Brain microvascular endothelial cell (primary cell): ENCODE data around the gene DSG4.

Experiments used
- DNase-seq: peaks from one replicate; pipeline ENCODE4 v3.0.0-alpha.2; 2020
- H3K27ac ChIP-seq: fragments of 250-450 bp; sonication (Bioruptor Pico); 2 replicates; pipeline ENCODE4 v1.5.1; 2020; ENCODE audit warnings: mild to moderate bottlenecking, moderate library complexity
- H3K27me3 ChIP-seq: fragments of 250-450 bp; sonication (Bioruptor Pico); replicated peaks from 2 replicates; pipeline ENCODE4 v1.5.1; 2020; ENCODE audit warnings: mild to moderate bottlenecking
- H3K36me3 ChIP-seq: fragments of 250-450 bp; sonication (Bioruptor Pico); replicated peaks from 2 replicates; pipeline ENCODE4 v1.5.1; 2020; ENCODE audit warnings: mild to moderate bottlenecking
- H3K4me3 ChIP-seq: 2 replicates; pipeline ENCODE4 v1.5.1; 2011; ENCODE audit warnings: low read depth, mild to moderate bottlenecking, control low read depth, low read length, moderate library complexity
- in situ Hi-C: cut with HindIII; loops from 2 replicates; pipeline ENCODE4 v1.10.0; 2017; ENCODE audit warnings: low sequenced_read_pairs, low pct_ligation_motif_present
- TF ChIP-seq, protein P1 (sequence below): IDR thresholded peaks from 2 replicates; pipeline ENCODE4 v1.5.1; 2011; ENCODE audit warnings: low read depth, mild to moderate bottlenecking, moderate library complexity, low read length, control low read depth, inconsistent platforms; ENCODE audit errors: missing control alignments

The DSG4 gene

DNA sequence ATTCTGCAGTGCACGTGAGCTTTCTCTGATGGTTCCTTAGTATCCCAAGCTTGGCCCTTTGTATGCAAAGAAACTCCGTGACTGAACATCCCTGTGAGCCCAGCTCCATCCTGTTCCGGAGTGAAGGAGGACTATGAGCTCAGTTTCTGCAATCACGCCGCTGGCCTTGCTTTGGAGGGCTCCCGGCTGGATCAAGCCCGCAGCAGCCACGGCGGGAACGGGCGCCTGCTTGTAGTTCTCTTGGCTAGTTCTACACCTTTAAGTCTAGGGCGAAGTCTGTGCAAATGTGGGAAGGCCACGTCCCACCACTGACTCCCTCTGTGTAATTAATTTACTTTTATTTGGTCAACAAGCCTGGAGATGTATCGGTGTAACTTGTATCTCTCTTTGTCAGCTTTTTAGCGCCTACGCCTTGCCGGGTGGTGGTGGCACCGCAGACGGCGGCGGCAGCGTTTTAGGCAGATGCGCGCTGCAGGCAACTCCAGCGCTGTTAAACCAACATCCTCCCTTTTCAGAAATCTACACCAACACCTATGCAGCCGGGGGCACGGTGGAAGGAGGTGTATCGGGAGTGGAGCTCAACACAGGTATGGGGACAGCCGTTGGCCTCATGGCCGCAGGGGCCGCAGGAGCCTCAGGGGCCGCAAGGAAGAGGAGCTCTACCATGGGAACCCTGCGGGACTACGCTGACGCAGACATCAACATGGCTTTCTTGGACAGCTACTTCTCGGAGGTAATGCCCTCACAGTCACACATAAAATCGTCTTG, 34.3 kb downstream of the DSG4 start:
- Histone ChIP-seq H3K4me3 (peak overlapping the region; percentile 18), H3K36me3 (no peaks in the 10 kb centered on the region), H3K27ac (no peak overlapping the region), H3K27me3 (no peaks in the 10 kb centered on the region)
- TF ChIP-seq, protein P1, sequence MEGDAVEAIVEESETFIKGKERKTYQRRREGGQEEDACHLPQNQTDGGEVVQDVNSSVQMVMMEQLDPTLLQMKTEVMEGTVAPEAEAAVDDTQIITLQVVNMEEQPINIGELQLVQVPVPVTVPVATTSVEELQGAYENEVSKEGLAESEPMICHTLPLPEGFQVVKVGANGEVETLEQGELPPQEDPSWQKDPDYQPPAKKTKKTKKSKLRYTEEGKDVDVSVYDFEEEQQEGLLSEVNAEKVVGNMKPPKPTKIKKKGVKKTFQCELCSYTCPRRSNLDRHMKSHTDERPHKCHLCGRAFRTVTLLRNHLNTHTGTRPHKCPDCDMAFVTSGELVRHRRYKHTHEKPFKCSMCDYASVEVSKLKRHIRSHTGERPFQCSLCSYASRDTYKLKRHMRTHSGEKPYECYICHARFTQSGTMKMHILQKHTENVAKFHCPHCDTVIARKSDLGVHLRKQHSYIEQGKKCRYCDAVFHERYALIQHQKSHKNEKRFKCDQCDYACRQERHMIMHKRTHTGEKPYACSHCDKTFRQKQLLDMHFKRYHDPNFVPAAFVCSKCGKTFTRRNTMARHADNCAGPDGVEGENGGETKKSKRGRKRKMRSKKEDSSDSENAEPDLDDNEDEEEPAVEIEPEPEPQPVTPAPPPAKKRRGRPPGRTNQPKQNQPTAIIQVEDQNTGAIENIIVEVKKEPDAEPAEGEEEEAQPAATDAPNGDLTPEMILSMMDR: no peak
- in situ Hi-C loops: no loop called here
- no peak for DNase-seq

DNA sequence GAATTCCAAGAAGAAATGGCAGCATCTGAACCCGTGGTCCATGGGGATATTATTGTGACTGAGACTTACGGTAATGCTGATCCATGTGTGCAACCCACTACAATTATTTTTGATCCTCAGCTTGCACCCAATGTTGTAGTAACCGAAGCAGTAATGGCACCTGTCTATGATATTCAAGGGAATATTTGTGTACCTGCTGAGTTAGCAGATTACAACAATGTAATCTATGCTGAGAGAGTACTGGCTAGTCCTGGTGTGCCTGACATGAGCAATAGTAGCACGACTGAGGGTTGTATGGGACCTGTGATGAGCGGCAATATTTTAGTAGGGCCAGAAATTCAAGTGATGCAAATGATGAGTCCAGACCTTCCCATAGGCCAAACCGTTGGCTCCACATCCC, 36.6 kb downstream of the DSG4 start:
- in situ Hi-C loops: no loop called here
- Histone ChIP-seq H3K4me3 (no peak overlapping the region), H3K27me3 (no peaks in the 10 kb centered on the region), H3K36me3 (no peaks in the 10 kb centered on the region), H3K27ac (no peak overlapping the region)
- TF ChIP-seq, protein P1: no peak
- DNase-seq: no peak

DNA sequence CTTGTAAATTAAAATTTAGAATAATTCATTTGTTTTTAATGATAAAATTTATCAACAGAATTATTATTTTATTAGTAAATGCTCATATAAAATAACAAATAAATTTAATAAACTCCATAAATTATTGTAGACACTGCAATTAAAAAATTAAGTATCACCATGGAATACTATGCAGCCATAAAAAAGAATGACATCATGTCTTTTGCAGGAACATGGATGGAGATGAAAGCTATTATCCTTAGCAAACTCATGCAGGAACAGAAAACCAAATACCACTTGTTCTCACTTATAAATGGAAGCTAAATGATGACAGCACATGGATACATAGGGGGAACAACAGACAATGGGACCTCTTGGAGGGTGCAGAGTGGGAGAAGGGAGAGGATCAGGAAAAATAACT, 41.3 kb downstream of the DSG4 start:
- in situ Hi-C loops: no loop called here
- no peak overlapping the region for H3K27ac ChIP-seq
- no peaks in the 10 kb centered on the region for H3K27me3 ChIP-seq
- no peak for DNase-seq
- TF ChIP-seq, protein P1: no peak
- no peaks in the 10 kb centered on the region for H3K36me3 ChIP-seq
- no peak overlapping the region for H3K4me3 ChIP-seq

DNA sequence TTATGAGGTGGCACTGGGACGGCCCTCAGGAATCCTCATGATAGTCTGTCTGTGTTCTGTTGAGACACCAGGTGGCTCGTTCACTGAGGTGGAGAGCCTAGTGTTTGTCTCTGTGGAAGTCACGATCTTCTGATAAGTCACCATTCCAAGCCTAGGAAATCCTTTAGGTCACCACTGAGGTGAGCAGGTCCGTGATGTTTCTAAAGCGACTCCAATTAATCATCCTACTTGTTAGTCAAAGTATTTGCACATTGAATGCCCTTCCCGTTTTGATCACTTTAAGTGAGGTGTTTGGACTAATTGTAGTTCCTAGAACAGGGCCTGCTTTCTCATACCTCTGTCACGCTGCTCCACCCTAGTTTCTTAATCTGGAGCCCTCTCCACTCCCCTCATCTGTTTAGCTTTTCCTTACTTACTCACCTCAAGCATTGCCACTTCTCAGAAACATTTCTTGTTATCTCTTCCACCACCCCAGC, 42.9 kb downstream of the DSG4 start:
- H3K4me3 ChIP-seq: no peak overlapping the region
- H3K27me3 ChIP-seq: no peaks in the 10 kb centered on the region
- in situ Hi-C loops: no loop called here
- no peaks in the 10 kb centered on the region for H3K36me3 ChIP-seq
- no peak for DNase-seq
- no peak overlapping the region for H3K27ac ChIP-seq
- TF ChIP-seq, protein P1: no peak

DNA sequence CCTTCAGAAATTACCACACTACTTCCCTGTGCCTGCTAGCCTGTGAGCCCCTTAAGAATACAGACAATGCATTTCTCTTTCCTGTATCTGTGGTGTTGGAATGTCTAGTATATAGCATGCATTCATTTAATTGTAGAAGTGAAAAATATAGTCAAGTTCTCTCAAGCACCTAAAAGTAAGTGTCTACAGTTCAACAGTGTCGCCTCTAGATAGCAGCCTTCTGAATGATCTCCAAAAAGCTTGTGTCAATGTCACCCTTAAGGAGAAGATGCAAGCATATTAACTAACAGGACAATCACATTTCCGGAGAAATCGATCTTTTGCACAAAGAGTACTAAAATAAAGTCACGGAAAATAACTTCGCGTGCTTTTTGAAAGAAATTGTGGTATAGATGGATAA, 43.5 kb downstream of the DSG4 start:
- TF ChIP-seq, protein P1: no peak
- H3K27ac ChIP-seq: no peak overlapping the region
- in situ Hi-C loops: no loop called here

DNA sequence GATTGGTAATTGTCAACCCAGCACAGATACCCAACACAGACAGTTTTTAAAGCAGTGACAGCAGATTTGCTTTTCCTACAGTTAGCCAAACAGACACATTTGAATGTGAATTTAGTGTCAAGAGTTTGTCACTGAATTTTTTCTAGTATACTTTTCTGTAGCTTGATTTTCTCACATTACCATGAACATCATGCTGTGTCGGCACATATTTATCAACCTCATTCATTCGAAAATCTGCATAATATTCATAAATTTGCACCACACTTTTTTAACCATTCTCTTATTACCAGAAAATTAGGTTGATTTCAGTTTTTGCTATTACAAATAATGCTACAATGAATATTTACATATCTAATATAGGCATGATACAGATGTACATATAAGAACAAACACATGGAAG, 43.9 kb downstream of the DSG4 start:
- H3K36me3 ChIP-seq: no peaks in the 10 kb centered on the region
- in situ Hi-C loops: no loop called here
- DNase-seq: no peak
- no peaks in the 10 kb centered on the region for H3K27me3 ChIP-seq
- TF ChIP-seq, protein P1: no peak
- no peak overlapping the region for H3K27ac ChIP-seq
- H3K4me3 ChIP-seq: no peak overlapping the region

More for the DNA sequence above, 43.5 kb downstream of the DSG4 start:
- no peaks in the 10 kb centered on the region for H3K36me3 ChIP-seq
- no peaks in the 10 kb centered on the region for H3K27me3 ChIP-seq
- H3K4me3 ChIP-seq: no peak overlapping the region
- no peak for DNase-seq
